T follicular helper cell (primary cell): ENCODE data around the gene SKP1.

Experiments used
- DNase-seq: peaks from one replicate; pipeline ENCODE4 v3.0.0-alpha.2; 2020; ENCODE audit warnings: low read depth

The SKP1 gene

DNA sequence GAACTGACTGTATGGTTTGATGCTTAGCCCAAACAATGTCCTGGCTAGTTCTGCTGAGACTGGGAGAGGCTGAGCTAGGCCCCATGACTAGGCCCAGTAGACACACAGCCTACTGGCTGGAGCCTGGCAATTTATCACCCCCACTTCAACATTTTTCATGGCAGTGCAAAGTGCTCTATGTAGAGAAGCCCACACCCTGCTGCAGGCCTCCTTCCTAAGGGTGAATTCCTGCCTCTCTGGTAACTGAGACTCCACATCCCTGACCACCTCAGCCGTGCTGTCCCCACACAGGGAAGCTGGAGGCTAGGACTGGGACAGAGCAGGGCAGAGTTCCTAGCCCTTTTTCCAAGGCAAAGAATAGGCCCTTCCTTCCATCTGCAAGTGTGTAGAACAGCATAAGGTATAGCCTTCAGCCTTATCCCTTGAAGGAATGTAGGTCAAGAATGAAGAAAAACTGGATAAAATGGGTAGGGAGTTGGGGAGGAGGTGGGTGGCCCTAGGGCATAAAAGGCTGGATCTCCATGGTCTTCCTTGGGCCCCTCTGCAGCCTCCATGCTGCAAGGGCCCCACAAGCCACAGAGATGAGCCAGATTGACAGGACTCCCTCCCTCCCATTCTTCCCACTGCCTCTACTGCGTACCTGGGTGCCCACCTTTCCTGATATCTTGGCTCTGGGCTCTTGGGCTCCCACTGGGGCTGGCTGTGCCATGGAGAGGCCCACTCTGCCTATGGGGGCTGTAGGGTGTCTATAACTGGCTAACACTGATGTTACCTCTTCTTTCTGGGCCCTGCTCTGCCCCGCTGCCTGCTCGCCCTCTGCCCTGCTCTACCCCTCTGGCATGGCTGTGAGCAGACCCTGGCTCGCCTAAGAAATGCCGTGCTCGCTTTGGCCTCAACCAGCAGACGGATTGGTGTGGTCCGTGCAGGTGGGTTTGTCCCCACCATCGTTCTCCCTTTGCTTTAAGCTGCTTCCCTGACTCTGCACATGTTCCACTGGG lies 32.5 kb downstream of the SKP1 start:
- DNase-seq, result no peak

DNA sequence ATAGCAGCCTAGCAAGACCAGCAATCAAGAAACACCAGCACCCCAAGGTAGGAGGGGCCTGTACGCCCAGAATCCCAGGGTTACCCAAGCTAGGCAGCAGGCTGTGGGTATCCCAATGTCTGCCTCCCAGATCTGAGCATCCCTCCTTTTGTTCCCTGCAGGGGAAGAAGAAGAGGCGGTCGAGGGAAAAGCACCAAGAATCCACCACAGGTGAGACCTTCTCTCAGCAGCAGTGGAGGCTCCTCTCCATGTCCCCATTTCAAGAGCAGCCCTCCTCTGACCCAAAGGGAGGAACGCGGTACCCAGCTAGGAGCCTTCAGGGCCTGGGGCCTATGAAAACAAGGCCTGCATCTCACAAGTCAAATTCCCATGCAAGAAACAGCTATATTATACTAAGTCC lies 33.3 kb downstream of the SKP1 start:
- DNase-seq, result no peak

DNA sequence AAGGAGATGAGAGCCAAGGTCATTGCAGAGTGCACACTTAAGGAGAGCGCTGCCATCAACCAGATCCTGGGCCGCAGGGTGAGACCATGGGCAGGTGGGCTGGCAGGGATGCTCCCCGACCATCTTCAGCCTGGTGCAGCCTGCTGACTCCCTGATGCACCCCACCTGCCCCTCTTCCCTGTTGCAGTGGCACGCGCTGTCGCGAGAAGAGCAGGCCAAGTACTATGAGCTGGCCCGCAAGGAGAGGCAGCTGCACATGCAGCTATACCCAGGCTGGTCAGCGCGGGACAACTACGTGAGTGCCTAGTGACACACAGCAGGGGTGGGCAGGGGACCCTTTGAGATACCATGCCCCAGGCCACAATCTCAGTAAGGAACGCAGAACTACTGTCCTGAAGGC lies 33.9 kb downstream of the SKP1 start:
- DNase-seq, result no peak

DNA sequence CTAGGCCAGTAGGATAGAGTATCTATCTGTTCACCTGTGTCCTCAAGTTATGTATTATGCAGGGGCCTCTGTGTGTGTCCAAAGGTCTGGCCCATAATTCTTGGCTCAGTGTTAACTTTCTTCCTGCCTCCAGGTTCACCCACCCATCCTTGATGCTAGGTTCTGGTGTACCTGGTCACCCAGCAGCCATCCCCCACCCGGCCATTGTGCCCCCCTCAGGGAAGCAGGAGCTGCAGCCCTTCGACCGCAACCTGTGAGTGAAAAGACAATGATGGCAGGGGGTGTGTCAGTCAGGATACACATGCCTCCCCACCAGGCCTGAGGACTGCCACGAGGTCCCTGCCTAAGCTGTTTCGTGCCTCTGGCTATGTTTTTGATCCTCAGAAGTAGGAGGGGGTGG lies 34.7 kb downstream of the SKP1 start:
- no peak for DNase-seq

DNA sequence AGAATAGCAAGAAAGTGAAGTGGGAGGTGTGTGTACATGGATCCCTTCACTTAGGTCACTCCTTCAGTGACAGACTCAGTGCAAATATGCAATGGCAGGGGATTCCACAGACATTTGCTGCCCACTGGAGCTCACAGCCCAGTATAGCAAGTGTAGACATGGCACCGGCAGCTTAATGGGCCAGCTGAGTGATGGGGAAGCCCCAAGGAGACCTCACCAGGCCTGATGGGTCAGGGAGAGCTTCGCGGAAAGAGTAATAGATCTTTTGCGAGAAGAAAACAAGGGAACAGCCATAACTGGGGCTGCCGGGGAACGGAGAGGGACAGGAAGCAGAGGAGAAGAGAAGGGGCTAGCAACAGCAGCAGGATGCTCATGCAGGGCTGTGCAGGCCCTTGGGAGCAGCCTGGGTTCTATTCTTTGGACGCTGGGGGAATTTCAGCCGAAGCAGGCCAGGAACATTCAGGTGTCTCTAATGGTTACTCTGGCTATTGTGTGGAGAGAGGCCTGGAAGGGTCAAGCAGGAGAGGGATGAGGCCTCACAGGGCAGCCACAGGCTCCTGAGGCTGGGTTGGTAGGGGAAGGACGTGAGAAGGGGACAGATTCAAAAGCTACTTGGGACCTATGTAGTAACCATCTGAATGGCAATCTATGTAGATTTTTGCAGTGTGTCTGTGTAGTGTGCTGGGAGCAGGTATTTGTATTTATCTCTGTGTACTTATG lies 35.3 kb downstream of the SKP1 start:
- DNase-seq, result no peak

DNA sequence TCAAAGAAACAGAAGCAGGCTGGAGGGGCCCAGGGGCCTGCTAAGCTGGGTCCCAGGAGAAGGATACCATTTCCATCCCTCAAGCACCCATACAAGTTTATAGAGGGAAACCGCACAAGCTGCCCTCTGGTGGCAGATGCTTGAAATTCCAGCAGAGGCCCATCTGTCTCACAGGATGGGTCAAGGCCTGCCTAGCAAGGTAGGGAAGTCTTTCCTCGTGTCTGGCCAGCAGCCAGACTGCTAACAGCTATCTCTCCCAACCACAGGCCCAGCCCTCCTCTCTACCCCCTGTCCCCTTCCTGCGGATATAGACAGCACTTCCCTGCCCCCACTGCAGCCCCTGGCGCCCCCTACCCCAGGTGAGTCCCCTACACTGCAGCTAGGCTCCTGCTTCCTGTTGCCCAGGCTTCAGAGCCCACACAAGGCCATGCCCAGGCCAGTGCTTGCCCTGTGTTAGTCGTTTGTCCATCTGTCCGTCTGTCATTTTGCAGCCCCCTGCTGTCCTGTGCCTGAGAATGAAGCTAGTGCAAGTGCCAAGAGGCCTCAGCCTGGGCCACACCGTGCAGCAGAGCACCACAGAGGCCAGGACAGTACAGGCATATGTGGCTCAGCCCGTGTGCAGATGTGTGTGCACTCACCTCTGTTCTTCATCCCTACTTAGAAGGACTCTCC lies 36.1 kb downstream of the SKP1 start:
- DNase-seq, result peak; percentile 48

DNA sequence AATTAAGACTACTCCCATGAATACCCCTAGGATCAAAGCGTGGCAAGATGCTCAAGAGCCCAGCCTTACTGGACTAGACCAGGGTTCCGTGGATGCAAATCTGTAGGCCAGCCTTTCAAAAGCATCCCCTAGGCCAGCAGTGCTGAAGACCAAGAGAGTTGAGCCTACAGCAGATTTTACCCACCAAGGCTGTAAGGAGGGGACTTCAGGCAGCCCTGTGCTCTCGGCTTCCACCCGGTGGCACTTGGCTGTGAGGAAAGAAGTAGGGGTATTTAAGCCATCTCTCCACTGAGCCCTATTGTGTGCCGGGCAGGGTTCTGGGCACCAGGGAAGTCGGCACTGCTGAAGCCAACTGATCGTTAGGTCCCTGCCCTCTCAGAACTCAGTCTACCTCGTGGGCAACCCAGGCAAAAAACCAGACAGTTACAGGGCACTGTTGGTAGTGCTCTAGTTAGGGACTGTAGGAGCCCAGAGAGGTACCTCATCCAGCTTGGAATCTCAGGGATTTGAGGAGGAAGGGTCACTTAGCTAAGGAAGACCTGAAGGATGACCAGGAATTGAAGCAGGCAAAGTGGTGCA lies 36.8 kb downstream of the SKP1 start:
- DNase-seq, result no peak

DNA sequence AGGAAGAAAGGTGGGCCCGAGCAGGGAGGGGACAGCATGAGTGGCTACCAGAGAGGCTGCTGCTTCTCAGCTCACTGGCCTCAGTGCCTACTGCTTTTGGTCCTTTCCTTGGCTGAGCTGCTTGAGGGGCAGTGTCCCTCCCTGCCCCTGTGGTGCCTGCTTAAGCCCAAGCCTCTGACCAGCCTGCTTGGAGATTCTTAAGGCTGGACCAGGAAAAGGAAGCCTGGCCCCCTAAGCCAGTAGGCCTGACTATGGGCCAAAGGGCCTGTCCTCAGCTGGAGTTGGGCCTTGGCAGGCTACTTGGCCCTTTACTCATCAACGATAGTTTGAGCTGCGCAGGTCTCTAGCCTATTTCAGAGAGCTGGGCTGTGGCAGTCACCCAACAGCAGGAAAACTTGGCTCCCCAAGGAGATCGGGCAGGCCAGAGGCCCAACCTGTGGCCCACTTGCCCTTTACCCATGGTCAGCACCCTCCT lies 37.3 kb downstream of the SKP1 start:
- no peak for DNase-seq

DNA sequence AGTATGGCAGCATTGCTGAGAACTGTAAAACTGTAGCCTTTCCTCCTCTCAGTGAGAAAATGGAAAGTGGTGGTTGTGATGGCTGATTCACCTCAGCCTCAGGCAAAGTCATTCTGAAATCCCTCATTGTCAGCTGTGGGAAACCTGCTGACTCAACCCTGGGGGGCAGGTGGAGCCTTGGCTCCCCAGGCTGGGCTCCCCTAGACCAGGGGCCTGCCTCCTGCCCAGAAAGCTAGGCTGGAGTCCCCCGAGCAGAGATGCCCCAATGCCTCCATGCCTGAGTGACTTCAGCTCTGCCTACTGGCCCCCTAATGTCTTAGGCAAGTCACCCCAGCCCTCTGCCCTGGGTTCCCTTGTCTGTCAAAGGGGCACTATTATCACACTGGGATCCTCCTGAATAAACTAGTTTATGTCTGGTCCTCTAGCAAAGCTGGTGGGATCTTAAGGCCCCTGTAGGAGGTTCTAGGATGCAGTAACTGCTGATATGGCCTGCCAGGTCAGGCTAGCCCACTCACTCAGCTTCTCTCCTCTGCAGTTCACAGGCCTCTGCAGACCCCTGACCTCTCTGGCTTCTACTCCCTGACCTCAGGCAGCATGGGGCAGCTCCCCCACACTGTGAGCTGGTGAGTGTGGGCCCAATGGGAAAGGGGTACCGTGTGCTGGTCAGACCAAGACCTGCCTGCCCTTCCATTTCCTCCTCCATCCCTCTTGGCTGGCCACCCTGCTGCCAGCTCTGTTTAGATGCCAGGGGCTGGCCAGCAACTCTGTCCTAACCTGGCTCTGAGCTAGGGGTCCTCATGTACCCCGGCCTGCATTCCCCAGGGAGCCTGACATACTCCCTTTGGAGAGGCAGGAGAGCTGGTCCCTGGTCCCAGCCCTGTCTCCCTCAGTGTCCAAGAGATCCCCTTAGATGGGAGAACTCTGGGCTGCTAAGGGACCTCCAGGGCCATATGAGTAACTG lies 38.1 kb downstream of the SKP1 start:
- DNase-seq, result no peak

DNA sequence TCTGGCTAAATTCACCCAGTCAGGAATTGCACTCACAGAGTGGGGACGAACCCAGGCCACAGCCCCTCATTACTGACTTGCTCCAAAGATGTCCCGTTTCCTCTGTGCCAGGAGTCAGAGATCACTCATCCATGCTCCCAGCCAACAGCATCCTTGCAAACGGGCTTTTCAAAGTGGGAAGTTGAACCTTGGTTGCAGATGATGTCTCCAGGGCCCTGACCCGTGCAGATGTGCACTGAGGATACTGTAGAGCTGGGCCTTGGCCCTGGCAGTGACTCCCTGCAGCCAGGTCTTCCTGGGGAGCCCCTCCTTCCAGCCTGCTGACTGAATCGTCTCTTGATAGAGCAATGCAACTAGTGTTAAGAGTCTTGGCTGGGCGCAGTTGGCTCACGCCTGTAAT lies 40.0 kb downstream of the SKP1 start:
- DNase-seq, result no peak

DNA sequence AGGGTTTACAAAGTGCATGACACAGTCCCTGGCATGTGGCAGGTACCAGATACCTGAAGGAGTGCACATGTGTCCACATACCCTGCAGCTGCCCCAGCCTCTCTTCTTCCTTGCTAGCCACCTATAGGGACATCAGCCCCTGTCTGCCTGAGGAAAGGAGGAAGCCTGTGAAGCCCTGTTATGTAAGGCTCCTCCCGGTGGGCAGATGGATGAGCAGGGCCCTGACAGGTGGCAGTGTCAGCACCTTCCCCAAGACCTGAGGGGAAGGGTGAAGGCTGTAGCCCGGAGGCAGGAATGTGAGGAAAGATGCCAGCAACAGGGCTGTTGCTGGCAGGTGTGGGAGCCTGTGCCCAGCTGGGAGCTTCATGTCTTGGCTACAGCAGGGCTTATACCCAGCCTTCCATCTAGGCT lies 40.5 kb downstream of the SKP1 start:
- DNase-seq, result no peak

DNA sequence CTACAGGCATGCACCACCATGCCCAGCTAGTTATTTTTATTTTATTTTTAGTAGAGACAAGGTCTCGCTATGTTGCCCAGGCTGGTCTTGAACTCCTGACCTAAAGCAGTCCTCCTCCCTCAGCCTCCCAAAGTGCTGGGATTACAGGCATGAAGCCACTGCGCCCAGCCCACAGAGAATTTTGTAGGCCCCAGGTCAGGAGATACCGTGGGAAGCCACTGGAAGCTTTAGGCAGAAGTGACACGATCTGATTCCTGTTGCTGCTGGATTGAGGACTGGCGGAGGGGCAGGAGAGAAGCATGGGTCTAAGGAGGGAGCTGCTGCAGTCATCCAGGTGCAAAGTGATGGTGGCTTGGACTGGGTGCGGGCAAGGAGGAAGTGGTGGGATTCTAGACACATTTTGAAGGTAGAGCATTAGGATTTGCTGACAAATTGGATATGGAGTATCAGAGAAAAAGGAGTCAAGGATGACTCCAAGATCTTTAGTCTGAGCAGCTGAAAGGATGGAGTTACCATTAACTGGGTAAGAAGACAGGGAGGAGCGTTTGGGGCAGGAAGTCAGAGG lies 41.6 kb downstream of the SKP1 start:
- DNase-seq, result no peak

DNA sequence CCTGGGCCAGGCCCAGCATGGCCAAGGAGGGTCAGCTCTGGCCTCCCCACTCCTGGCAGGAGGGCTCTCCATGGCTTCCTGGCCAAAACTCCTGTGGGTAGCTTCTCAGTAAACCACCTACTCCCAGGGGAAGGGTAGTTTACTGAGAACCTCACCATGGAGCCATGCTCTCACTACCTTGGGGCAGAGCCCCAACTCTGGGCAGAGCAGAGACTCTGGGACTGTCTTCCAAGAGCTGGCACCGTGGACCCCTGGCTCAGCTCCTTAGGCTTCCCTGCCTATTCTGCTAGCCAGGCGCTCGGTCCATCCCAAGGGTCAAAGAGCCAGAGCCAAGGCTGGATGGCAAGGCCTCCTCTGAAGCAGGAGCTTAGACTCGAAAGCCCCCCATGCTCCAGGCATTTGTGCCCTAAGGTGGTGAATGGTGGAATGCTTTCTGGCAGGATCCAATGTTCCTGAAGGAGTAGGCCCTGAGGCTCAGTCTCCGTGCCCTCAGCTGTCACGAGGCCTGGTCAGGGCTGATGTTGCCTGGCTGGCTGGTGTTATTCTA lies 42.7 kb downstream of the SKP1 start:
- no peak for DNase-seq

DNA sequence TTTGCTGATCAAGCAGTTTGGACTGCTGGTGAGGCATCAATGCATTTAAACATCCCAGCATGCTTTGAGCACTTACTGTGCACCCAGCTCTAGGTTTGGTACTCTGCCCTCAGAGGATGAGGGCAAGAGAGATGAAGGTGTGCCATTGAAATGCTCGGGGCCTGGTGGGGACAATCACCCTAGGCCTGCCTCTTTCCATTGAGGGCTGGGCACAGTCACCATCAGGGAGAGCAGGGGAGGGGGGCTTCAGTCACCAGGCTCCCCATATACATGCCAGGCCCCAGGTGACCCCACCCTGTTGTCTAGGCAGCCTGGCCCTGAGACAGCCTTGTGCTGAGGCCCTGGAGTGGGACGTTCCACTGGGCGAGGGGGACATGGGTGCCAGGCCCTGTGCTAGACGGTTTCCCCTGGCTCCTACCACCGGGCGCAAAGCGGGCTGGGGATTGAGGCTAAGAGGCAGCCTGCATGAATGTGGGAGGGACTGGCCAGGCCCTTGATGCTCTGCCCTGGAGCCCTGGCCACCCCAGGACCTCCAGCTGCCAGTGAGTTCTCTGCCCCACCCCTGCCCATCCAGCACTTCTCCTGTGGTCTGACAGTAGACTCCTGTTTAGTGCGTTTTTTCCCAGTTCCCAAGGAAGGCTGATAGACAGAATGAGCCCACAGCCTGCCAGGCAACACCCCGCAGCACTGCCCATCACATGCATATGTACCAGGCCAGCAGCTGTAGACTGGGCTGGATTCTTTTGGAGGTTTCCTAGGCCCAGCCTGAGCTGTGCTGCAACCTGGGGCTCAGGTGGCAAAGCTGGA lies 43.4 kb downstream of the SKP1 start:
- no peak for DNase-seq

DNA sequence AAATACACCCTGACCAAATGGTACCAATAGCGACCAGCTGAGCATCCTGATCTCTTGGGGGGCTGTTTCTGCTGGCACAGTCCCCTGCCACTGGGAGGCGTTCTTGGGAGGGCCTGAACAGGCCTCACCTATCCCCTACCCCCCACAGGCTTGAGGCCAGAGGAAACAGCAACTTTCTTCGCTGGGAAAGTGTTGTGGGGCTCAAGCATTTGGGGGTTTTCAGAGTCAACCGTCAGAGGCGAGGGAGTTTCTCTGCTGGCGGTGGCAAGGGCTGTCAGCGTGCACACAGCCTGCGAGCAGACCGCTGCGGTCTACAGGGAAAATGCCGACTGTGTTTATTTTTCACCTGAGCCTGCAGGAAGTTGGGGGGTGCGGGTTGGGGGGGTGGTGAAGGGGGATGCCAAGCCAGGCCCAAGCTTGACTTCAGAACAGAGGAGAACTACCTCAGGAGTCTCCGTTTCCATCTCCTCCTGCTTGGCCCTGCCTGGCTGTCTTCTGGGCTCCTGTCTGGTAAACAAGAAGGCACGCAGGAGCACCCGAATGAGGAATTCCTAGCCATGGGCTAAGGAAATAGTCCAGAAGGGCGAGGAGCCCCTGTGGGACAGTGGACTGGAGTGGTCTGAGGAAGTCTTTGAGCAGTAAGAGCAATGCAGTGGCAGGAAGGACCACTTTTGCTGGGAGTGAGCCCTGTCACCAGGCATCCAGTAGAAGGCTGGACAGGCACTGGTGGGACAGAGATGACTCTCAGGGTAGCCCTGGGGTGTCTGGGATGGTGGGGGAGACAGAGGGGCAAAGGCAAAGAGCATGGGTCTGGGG lies 44.2 kb downstream of the SKP1 start:
- DNase-seq, result peak; percentile 78

DNA sequence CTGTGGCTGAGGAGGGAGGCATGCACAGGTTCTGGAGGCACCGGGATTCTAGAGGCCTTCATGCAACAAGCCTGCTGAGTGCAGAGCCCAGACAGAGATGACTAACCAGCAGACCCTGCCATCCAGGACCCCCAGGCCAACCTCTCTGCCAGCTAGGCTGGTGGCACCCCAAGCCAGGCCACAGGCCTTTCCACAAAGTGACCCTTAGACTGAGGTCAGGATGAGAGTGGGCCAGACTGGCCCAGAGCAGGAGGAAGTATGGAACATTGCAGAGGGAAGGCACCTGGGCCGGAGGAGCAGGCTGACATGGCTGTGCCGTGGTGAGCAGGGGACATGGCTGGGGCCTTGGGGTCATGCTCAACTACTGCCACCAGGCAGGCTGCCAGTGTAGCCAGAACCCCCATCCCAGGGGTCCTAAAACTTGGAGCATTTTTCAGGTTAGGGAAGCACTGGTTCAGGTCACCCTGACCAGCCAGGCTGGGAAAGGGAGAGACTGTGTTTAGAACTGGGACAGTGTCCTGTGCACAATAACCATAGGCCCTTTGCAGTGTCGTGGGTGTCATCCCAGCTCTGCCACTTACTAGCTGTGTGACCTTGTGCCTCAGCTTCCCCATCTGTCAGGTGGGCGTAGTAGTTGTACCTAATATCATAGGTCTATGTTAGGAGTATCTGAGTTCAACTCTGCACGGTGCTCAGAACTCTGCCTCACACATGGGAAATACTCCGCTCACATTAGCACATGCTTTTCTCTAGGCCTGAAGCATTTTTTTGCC lies 45.0 kb downstream of the SKP1 start:
- DNase-seq, result no peak

DNA sequence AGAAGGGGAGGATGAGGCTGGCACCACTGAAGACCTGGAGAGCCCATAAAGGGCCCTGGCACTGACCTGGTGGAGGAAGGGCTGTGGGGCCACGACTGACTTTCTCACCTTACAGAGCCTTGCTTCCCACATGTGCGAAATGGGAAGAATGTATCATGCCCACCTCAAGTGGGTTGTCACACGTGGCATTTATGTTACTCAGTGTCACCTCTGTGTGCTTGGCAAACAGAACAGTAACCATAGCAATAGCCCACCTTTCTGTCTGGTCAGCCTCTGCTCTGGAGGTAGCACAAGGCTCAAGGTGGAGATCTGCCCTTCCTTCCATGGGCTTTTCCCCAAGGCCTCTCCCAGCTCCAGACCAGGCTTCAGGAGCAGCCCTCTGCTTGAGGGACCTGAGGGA lies 45.6 kb downstream of the SKP1 start:
- DNase-seq, result no peak
